CD4-positive, alpha-beta T cell (primary cell): Measurements from ENCODE around the gene NTN1. TPM values are rescaled to one million over a fixed set of nuclear protein-coding genes. Genes with fewer than 3 reads are reported as not detected.

ENCODE experiments used
- ATAC-seq: fragments of 200-7000 bp; cut with Tn5 transposase; one replicate; pipeline ENCODE4 v1.10.0; 2022; ENCODE audit warnings: mild to moderate bottlenecking; ENCODE audit not compliant: poor library complexity
- CTCF ChIA-PET: fragments of 350-600 bp; sonication (Branson Sonifier 250); formaldehyde crosslinking; loops from one replicate; lab custom pipeline; 2021; ENCODE audit warnings: antibody characterized with exemption, inconsistent platforms; lab: Charles Lee
- POLR2A ChIA-PET: fragments of 350-600 bp; sonication (Branson Sonifier 250); formaldehyde crosslinking; loops from one replicate; lab custom pipeline; 2021; ENCODE audit warnings: antibody characterized with exemption, inconsistent platforms; lab: Charles Lee
- DNase-seq, 14 experiments: peaks; one replicate each; pipeline ENCODE4 v3.0.0-alpha.2; 2013 to 2020; ENCODE audit warnings: mixed read lengths in 2 of 14
- H3K27ac ChIP-seq, 2 donors: one replicate each; pipeline versions ENCODE4 v1.5.1 to v1.7.0; 2013; ENCODE audit warnings: low read length in 2 of 2, low read depth in 1 of 2, mild to moderate bottlenecking in 1 of 2
- H3K27me3 ChIP-seq, 2 experiments: 1 replicate in 1 of 2; 2 replicates in 1 of 2; pipeline versions ENCODE4 v1.6.1 to v1.7.0; 2013; ENCODE audit warnings: low read length in 2 of 2, control low read depth in 1 of 2, mild to moderate bottlenecking in 1 of 2, moderate library complexity in 1 of 2; ENCODE audit not compliant: insufficient read depth in 2 of 2, control insufficient read depth in 1 of 2
- H3K36me3 ChIP-seq: one replicate; pipeline ENCODE4 v1.6.1; 2013; ENCODE audit warnings: low read length, control low read depth; ENCODE audit not compliant: insufficient read depth
- H3K4me1 ChIP-seq: one replicate; pipeline ENCODE4 v1.6.1; 2013; ENCODE audit warnings: low read length, control low read depth; ENCODE audit not compliant: insufficient read depth
- H3K4me3 ChIP-seq: one replicate; pipeline ENCODE4 v1.5.1; 2013; ENCODE audit warnings: mild to moderate bottlenecking, low read length, moderate library complexity
- H3K9me3 ChIP-seq, 2 experiments: 1 replicate in 1 of 2; 2 replicates in 1 of 2; pipeline versions ENCODE4 v1.6.1 to v1.7.0; 2013; ENCODE audit warnings: low read length in 2 of 2, mild to moderate bottlenecking in 2 of 2, control low read depth in 1 of 2, moderate library complexity in 1 of 2; ENCODE audit not compliant: control insufficient read depth in 1 of 2, insufficient read depth in 1 of 2
- H3K27ac Mint-ChIP-seq: one replicate; pipeline ENCODE4 v1.8.0; 2020; ENCODE audit warnings: mixed read lengths
- H3K27me3 Mint-ChIP-seq: one replicate; pipeline ENCODE4 v1.8.0; 2021; ENCODE audit warnings: mixed read lengths
- H3K36me3 Mint-ChIP-seq: one replicate; pipeline ENCODE4 v1.8.0; 2021; ENCODE audit warnings: low read depth, mixed read lengths
- H3K4me1 Mint-ChIP-seq: one replicate; pipeline ENCODE4 v1.8.0; 2021; ENCODE audit warnings: low read depth, mixed read lengths
- H3K4me3 Mint-ChIP-seq: one replicate; pipeline ENCODE4 v1.8.0; 2020; ENCODE audit warnings: mild to moderate bottlenecking, mixed read lengths
- H3K9me3 Mint-ChIP-seq: one replicate; pipeline ENCODE4 v1.8.0; 2020; ENCODE audit warnings: mixed read lengths
- intact Hi-C, 2 experiments: fragments of 100-400 bp; cut with DNase I in 1 of 2; cut with micrococcal nuclease in 1 of 2; formaldehyde crosslinking; loops; one replicate each; pipeline versions ENCODE4 v1.15.1 to v1.9.0; 2023 to 2025; cut with DNase I, micrococcal nuclease
- total RNA-seq, 174 experiments: library from RNA in 2 of 174; stranded (reverse) in 2 of 174; gene quantifications; one replicate each; pipeline ENCODE4 v1.2.3 and lab custom pipeline; 2021 to 2026
- TF ChIP-seq, protein P1 (sequence below): fragments of 200-600 bp; IDR thresholded peaks from one replicate; pipeline ENCODE4 v1.8.0; 2022; ENCODE audit warnings: antibody characterized with exemption, mild to moderate bottlenecking

The NTN1 gene
- total RNA-seq, 2 experiments from 2014 or later: 0.08 to 0.14 TPM

DNA sequence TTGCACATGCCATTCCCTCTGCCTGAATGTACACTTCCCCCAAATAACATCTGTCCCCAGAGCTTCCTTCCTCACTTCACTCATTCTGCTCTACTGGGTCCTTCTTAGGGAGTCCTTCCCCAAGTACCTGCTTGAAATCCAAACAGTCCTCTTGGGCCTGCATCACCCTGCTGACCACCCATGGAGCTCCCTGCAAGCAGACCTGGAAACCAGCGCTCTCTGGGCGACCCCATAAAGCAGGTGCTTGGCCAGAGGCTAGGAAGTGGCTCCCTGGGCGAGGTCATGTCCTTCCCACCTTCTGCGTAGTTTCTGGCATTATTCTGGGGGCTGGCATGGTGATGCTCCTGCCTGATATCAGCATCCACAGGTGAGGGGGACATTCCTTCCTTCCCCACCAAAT, 12.2 kb upstream of the NTN1 start:
- Histone ChIP-seq H3K4me3 (no peak overlapping the region), H3K27me3 (peaks cover 29 to 52% of the 10 kb centered on the region in 2 experiments)
- H3K4me3 Mint-ChIP-seq: no peak overlapping the region

DNA sequence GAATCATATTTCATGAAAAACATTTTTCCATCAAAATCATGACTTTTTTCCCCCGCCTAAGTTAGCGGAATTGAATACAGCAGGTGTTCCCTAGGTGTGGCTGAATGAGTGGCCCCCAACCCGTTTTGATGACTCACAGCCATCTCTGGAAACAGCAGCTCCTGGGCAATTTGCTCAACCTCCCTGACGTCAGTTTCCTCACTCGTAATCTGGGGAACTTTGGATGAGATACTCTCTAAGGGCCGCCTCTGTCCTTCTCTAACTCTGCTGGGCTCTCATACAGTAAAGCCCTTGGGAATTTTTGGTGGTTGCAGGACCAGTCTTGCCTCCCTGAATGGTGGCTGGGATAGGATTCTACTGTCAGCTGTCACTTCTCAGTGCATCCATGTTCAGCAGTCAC, 11.6 kb upstream of the NTN1 start:
- H3K9me3 Mint-ChIP-seq: no peaks in the 10 kb centered on the region
- peaks cover 23 to 46% of the 10 kb centered on the region in 2 experiments for H3K27me3 ChIP-seq
- H3K36me3 Mint-ChIP-seq: no peaks in the 10 kb centered on the region
- no peaks in the 10 kb centered on the region for H3K36me3 ChIP-seq
- H3K4me3 Mint-ChIP-seq: no peak overlapping the region
- peaks cover 5% of the 10 kb centered on the region for H3K4me1 Mint-ChIP-seq
- POLR2A ChIA-PET: no interaction called here
- no peaks in the 10 kb centered on the region for H3K4me1 ChIP-seq
- peaks cover 83% of the 10 kb centered on the region for H3K27me3 Mint-ChIP-seq
- CTCF ChIA-PET: no interaction called here
- intact Hi-C loops: no loop called here
- no peak for ATAC-seq
- no peak overlapping the region for H3K4me3 ChIP-seq
- no peak overlapping the region for H3K27ac Mint-ChIP-seq
- no peak overlapping the region for H3K27ac ChIP-seq
- TF ChIP-seq, protein P1, sequence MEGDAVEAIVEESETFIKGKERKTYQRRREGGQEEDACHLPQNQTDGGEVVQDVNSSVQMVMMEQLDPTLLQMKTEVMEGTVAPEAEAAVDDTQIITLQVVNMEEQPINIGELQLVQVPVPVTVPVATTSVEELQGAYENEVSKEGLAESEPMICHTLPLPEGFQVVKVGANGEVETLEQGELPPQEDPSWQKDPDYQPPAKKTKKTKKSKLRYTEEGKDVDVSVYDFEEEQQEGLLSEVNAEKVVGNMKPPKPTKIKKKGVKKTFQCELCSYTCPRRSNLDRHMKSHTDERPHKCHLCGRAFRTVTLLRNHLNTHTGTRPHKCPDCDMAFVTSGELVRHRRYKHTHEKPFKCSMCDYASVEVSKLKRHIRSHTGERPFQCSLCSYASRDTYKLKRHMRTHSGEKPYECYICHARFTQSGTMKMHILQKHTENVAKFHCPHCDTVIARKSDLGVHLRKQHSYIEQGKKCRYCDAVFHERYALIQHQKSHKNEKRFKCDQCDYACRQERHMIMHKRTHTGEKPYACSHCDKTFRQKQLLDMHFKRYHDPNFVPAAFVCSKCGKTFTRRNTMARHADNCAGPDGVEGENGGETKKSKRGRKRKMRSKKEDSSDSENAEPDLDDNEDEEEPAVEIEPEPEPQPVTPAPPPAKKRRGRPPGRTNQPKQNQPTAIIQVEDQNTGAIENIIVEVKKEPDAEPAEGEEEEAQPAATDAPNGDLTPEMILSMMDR: no peak
- DNase-seq: no peak
- H3K9me3 ChIP-seq: peaks cover 0 to 17% of the 10 kb centered on the region in 2 experiments

More for the DNA sequence above, 12.2 kb upstream of the NTN1 start:
- no peaks in the 10 kb centered on the region for H3K36me3 ChIP-seq
- POLR2A ChIA-PET: no interaction called here
- H3K4me1 ChIP-seq: peaks cover 5% of the 10 kb centered on the region
- peaks cover 85% of the 10 kb centered on the region for H3K27me3 Mint-ChIP-seq
- peaks cover 0 to 23% of the 10 kb centered on the region in 2 experiments for H3K9me3 ChIP-seq
- H3K36me3 Mint-ChIP-seq: no peaks in the 10 kb centered on the region
- CTCF ChIA-PET: interaction anchor here (2.0 kb wide), 1 partner anchor 11 kb away, joined by 9 read pairs; no protein-coding TSS in a partner anchor
- peaks cover 5% of the 10 kb centered on the region for H3K4me1 Mint-ChIP-seq
- H3K27ac Mint-ChIP-seq: no peak overlapping the region
- no peak for DNase-seq
- intact Hi-C loops: no loop called here
- no peak for ATAC-seq
- TF ChIP-seq, protein P1: no peak
- no peak overlapping the region for H3K27ac ChIP-seq
- no peaks in the 10 kb centered on the region for H3K9me3 Mint-ChIP-seq

DNA sequence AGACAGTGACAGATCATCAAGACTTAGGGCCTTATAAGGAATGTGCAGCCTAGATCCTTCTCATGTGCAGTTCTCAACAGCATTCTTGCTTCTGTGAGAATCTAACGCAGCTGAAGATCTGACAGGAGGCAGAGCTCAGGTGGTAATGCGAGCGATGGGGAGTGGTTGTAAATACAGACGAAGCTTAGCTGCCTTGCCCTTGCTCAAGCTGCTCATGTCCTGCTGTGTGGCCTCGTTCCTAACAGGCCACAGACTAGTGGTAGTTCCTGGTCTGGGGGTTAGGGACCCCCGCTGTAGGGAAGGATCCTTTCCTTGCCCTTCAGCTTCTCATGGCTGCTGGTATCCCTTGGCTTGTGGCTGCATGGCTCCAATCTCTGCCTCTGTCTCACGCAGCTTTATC, 10.3 kb upstream of the NTN1 start:
- no peak for DNase-seq
- no peak overlapping the region for H3K27ac ChIP-seq
- ChIA-PET POLR2A (no interaction called here), CTCF (interaction anchor here (1.1 kb wide), 1 partner anchor 8 kb away, joined by 4 read pairs; no protein-coding TSS in a partner anchor)
- H3K9me3 ChIP-seq: peaks cover 0 to 4% of the 10 kb centered on the region in 2 experiments
- intact Hi-C loops: no loop called here
- peaks cover 70% of the 10 kb centered on the region for H3K27me3 Mint-ChIP-seq
- no peaks in the 10 kb centered on the region for H3K36me3 ChIP-seq
- H3K27ac Mint-ChIP-seq: no peak overlapping the region
- TF ChIP-seq, protein P1: no peak
- no peaks in the 10 kb centered on the region for H3K4me1 ChIP-seq
- H3K4me3 ChIP-seq: no peak overlapping the region
- H3K4me3 Mint-ChIP-seq: no peak overlapping the region
- no peak for ATAC-seq
- H3K36me3 Mint-ChIP-seq: no peaks in the 10 kb centered on the region
- peaks cover 16 to 37% of the 10 kb centered on the region in 2 experiments for H3K27me3 ChIP-seq
- no peaks in the 10 kb centered on the region for H3K4me1 Mint-ChIP-seq
- no peaks in the 10 kb centered on the region for H3K9me3 Mint-ChIP-seq
